HS-5 (cell line): ENCODE results near the gene RASGRP3.

Source experiments
- DNase-seq: peaks from one replicate; pipeline ENCODE4 v3.0.0-alpha.2; 2012; ENCODE audit warnings: low read depth

Gene RASGRP3

GRCh38 chr2:33581872-33582271 lies 105.4 kb downstream of the RASGRP3 start:
- no peak for DNase-seq

- no peak for DNase-seq
Observed at GRCh38 chr2:33583194-33583938, 106.9 kb downstream of the RASGRP3 start.

- no peak for DNase-seq
Observed at GRCh38 chr2:33586766-33587165, 110.3 kb downstream of the RASGRP3 start.

GRCh38 chr2:33588232-33588631 lies 111.8 kb downstream of the RASGRP3 start:
- no peak for DNase-seq

GRCh38 chr2:33589444-33589843 lies 113.0 kb downstream of the RASGRP3 start:
- DNase-seq: no peak

- no peak for DNase-seq
Observed at GRCh38 chr2:33595385-33595784, 118.9 kb downstream of the RASGRP3 start.

- no peak for DNase-seq
Observed at GRCh38 chr2:33597026-33597425, 120.6 kb downstream of the RASGRP3 start.

- DNase-seq: no peak
Observed at GRCh38 chr2:33598561-33599174, 122.2 kb downstream of the RASGRP3 start.

GRCh38 chr2:33599175-33599942 lies 122.9 kb downstream of the RASGRP3 start, which contains the start of gene FAM98A:
Gene FAM98A, minus strand, starts transcription at chr2:33599299. Its CDS starts 78 bp downstream, at chr2:33599221.
- peak; percentile 97 for DNase-seq

GRCh38 chr2:33599943-33600192 lies 123.4 kb downstream of the RASGRP3 start:
- DNase-seq: no peak

GRCh38 chr2:33602201-33602830 lies 125.9 kb downstream of the RASGRP3 start:
- no peak for DNase-seq

GRCh38 chr2:33603416-33603815 lies 127.0 kb downstream of the RASGRP3 start:
- DNase-seq: no peak

- no peak for DNase-seq
Observed at GRCh38 chr2:33605056-33605455, 128.6 kb downstream of the RASGRP3 start.

- no peak for DNase-seq
Observed at GRCh38 chr2:33606100-33606499, 129.7 kb downstream of the RASGRP3 start.

- no peak for DNase-seq
Observed at GRCh38 chr2:33606622-33607021, 130.2 kb downstream of the RASGRP3 start.

- no peak for DNase-seq
Observed at GRCh38 chr2:33607251-33607721, 130.8 kb downstream of the RASGRP3 start.

GRCh38 chr2:33607905-33608304 lies 131.5 kb downstream of the RASGRP3 start:
- no peak for DNase-seq

GRCh38 chr2:33614190-33614589 lies 137.7 kb downstream of the RASGRP3 start:
- no peak for DNase-seq
